Choroid plexus epithelial cell (primary cell): ENCODE results near the gene APOH.

ENCODE experiments used
- DNase-seq: peaks from one replicate; pipeline ENCODE4 v3.0.0-alpha.2; 2010; ENCODE audit warnings: low read depth
- H3K4me3 ChIP-seq: 2 replicates; pipeline ENCODE4 v1.5.1; 2011; ENCODE audit warnings: low read depth, mild to moderate bottlenecking, control low read depth, low read length, moderate library complexity
- TF ChIP-seq, protein P1 (sequence below): conservative IDR thresholded peaks from 2 replicates; pipeline ENCODE4 v1.5.1; 2011; ENCODE audit warnings: low read depth, mild to moderate bottlenecking, control low read depth, inconsistent platforms, low read length, moderate library complexity

The APOH gene

DNA sequence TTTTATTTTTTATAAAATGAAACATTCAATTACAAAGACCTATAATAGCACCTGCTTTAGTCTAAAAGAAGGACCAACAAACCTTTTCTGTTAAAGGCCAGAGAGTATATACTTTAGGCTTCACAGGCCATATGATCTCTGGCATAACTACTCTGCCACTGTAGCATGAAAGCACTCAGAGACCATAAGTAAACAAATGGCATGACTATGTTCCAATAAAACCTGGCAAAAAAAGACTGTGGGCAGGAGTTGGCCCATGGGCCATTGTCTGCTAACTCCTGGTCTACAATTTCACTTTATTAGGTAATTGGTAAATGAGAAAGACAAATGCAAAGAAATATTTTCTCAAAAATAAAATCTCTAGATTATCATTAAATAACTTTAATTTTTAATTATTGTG is 52.2 kb downstream of the APOH start:
- no peak overlapping the region for H3K4me3 ChIP-seq
- no peak for DNase-seq
- TF ChIP-seq, protein P1, sequence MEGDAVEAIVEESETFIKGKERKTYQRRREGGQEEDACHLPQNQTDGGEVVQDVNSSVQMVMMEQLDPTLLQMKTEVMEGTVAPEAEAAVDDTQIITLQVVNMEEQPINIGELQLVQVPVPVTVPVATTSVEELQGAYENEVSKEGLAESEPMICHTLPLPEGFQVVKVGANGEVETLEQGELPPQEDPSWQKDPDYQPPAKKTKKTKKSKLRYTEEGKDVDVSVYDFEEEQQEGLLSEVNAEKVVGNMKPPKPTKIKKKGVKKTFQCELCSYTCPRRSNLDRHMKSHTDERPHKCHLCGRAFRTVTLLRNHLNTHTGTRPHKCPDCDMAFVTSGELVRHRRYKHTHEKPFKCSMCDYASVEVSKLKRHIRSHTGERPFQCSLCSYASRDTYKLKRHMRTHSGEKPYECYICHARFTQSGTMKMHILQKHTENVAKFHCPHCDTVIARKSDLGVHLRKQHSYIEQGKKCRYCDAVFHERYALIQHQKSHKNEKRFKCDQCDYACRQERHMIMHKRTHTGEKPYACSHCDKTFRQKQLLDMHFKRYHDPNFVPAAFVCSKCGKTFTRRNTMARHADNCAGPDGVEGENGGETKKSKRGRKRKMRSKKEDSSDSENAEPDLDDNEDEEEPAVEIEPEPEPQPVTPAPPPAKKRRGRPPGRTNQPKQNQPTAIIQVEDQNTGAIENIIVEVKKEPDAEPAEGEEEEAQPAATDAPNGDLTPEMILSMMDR = no peak

- no peak overlapping the region for H3K4me3 ChIP-seq
- TF ChIP-seq, protein P1 = no peak
- no peak for DNase-seq
Observed at GRCh38 chr17:66175892-66176291, 53.3 kb downstream of the APOH start.

DNA sequence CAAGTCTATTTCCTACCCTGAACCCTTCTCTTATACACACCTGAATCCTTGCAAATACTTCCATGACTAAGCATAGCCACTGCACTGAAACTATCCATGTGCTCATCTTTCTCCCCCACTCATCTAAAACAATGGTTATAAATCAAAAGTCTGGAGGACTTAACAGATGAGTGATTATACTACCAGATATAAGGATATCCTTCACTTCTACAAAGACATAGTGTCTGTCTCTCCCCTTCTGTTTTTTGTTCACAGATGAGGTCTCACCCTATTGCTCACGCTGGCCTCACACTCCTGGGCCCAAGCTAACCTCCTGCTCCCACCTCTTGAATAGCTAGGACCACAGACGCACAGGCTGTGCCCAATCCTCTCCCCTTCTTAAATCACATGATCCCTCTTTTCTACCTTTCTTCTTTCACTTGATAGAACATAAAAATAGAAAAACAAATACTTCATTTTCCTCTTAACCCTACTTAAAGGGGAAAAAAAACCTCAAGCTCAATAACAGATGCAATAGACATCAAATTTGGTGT is 56.5 kb downstream of the APOH start:
- TF ChIP-seq, protein P1 = no peak
- H3K4me3 ChIP-seq = no peak overlapping the region
- no peak for DNase-seq

GRCh38 chr17:66172144-66172543 is 57.1 kb downstream of the APOH start:
- DNase-seq = no peak
- TF ChIP-seq, protein P1 = no peak
- H3K4me3 ChIP-seq = no peak overlapping the region

DNA sequence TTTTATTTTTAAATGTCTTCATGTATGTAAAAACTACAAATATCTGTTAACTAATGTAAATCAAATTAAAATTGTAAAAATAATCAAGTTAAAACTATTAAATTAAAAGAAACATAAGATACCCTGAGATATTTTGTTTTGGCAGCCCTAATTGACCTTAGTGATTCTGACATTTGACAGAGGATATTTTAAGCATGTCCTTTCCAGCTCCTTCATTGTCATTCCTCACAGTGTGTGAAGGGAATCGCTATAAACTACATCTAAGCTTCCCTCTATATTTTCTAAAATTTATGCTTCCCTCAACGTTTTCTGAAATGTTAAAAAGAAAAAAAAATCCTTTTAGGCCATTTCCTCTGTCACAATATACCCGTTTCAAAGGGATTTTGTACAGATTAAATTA is 57.5 kb downstream of the APOH start:
- DNase-seq = no peak
- TF ChIP-seq, protein P1 = no peak

DNA sequence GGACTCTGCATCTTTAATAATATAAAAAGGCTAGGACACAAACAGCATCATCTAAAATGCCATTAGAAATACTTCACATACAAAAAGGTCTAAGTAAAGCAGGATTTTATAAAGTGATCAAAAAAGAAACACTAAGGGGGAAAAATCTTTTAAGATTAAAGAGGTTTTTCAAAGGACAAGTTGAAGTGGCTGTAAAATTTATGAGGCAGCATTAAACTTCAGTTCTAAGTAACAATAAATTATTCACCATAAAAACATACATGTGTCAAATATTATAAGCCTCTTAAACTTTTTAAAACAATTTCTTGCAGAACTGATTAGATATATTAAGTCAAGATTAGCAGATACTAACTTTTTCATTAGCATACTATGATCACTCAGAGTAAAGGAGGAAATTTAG is 58.0 kb downstream of the APOH start:
- TF ChIP-seq, protein P1 = no peak
- DNase-seq = no peak
- H3K4me3 ChIP-seq = no peak overlapping the region

More for the DNA sequence above, 57.5 kb downstream of the APOH start:
- no peak overlapping the region for H3K4me3 ChIP-seq

DNA sequence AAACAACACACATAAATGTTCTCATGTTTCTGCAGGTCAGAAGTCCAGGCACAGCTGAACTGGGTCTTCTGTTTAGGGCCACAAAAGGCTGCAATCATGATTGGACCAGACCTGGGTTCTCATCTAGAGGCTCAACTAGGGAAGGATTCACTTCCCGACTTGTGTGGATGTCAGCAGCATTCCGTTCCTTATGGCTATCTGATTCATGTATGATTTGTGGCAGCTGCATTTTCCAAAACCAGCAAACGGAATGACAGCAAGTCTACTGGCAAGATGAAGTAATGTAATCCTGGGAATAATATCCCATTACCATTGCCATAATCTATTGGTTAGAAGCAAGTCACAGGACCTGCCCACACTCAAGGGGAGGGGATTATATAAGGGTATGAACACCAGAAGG is 59.4 kb downstream of the APOH start:
- TF ChIP-seq, protein P1 = no peak
- no peak for DNase-seq
- no peak overlapping the region for H3K4me3 ChIP-seq
